ENCODE measurements around the gene TMEM178A.

Gene TMEM178A

DNA sequence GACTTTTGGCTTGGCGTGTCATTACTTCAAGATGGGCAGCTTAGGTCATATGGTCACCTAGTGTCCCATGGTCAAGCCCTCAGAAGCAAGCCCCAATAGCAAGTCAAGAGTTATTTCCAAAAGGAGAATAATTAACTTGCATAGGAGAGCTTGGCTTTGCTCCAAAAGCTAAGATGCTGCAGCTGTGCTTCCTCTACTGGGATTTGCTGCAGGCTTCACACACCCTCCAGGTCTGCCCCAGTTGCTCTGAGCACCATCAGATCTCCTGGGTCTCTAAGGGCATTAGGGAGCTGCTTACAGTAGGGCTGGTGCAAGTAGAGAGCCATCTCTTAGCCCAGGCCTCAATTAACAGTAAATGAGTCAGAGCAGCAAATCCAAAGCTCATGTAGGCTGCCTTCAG lies 66.8 kb downstream of the TMEM178A start:
- Histone ChIP-seq H3K36me3 (ENCODE audit: control insufficient read depth in 5 of 5, insufficient read depth in 5 of 5, low read length in 5 of 5) (peaks cover 9 to 26% (median 20%) of the 10 kb centered on the region in 5 donors), H3K9me3 (ENCODE audit: control insufficient read depth in 5 of 5, low read length in 5 of 5) (no peaks in the 10 kb centered on the region), H3K4me1 (ENCODE audit: control insufficient read depth in 5 of 5, insufficient read depth in 5 of 5, low read length in 5 of 5) (peaks cover 0 to 4% (median 0%) of the 10 kb centered on the region in 5 donors), H3K4me3 (ENCODE audit: low read depth in 1 of 5, low read length in 5 of 5) (no peak overlapping the region), H3K27ac (ENCODE audit: low read depth, low read length) (no peak overlapping the region), H3K27me3 (ENCODE audit: control insufficient read depth in 5 of 5, insufficient read depth in 4 of 5, low read length in 5 of 5) (no peaks in the 10 kb centered on the region), H3K9ac (ENCODE audit: low read length in 5 of 5) (no peak overlapping the region)

DNA sequence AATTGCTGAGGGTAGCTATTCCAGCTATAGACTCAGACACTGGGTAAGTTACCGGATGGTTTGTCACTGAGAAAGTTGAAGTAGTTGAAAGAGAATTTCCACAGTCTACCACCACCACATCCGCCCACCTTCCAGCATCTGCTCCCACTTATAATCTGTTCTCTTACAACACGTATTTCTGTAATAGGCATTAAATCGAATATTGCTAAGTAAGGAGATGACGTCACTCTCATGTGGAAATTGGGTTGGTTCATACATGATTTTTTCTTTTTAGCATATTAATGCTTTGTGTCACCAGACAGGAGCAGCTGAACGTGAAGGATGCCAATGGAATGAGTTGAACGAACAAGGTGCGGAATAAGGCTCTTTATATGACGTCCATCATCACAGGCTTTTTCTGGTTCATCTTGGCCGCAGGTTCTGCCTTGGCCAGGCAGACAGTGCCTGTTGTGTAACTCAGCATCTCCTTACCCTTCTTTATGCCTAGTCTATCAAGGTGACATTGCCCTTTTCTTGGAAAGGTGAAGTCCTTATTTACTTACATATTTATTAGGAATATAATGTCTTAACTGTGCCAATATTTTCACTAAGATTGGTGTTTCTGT lies 67.5 kb downstream of the TMEM178A start:
- H3K4me3 ChIP-seq (ENCODE audit: low read depth in 1 of 5, low read length in 5 of 5) = no peak overlapping the region
- H3K36me3 ChIP-seq (ENCODE audit: control insufficient read depth in 5 of 5, insufficient read depth in 5 of 5, low read length in 5 of 5) = peaks cover 9 to 33% (median 21%) of the 10 kb centered on the region in 5 donors

DNA sequence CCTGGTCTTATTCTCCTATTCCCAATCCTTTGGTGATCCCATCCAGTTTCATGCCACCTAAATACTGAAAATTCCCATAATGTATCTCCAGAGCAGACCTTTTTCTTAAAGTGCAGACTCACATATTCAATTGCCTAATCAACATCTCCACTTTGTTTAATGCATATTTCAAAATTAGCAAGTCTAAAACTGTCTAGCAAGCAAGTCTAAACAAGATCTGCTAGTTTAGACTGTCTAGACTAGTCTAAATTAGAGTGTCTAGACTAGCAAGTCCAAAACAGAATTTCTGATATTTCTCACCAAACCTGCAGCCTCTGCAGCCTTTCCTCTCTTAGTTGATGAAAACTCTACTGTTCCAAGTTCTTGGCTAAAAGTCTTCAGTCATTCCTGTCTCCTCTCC lies 68.7 kb downstream of the TMEM178A start:
- no peak overlapping the region for H3K9ac ChIP-seq (ENCODE audit: low read length in 5 of 5)
- H3K27ac ChIP-seq (ENCODE audit: low read depth, low read length) = no peak overlapping the region
- no peak overlapping the region for H3K4me3 ChIP-seq (ENCODE audit: low read depth in 1 of 5, low read length in 5 of 5)
- no peaks in the 10 kb centered on the region for H3K27me3 ChIP-seq (ENCODE audit: control insufficient read depth in 5 of 5, insufficient read depth in 4 of 5, low read length in 5 of 5)
- no peaks in the 10 kb centered on the region for H3K9me3 ChIP-seq (ENCODE audit: control insufficient read depth in 5 of 5, low read length in 5 of 5)
- peaks cover 16 to 42% (median 30%) of the 10 kb centered on the region in 5 donors for H3K36me3 ChIP-seq (ENCODE audit: control insufficient read depth in 5 of 5, insufficient read depth in 5 of 5, low read length in 5 of 5)
- H3K4me1 ChIP-seq (ENCODE audit: control insufficient read depth in 5 of 5, insufficient read depth in 5 of 5, low read length in 5 of 5) = peaks cover 0 to 4% (median 0%) of the 10 kb centered on the region in 5 donors

More for the DNA sequence above, 67.5 kb downstream of the TMEM178A start:
- Histone ChIP-seq H3K27me3 (ENCODE audit: control insufficient read depth in 5 of 5, insufficient read depth in 4 of 5, low read length in 5 of 5) (no peaks in the 10 kb centered on the region), H3K27ac (ENCODE audit: low read depth, low read length) (no peak overlapping the region), H3K4me1 (ENCODE audit: control insufficient read depth in 5 of 5, insufficient read depth in 5 of 5, low read length in 5 of 5) (peaks cover 0 to 4% (median 0%) of the 10 kb centered on the region in 5 donors), H3K9ac (ENCODE audit: low read length in 5 of 5) (no peak overlapping the region), H3K9me3 (ENCODE audit: control insufficient read depth in 5 of 5, low read length in 5 of 5) (no peaks in the 10 kb centered on the region)

DNA sequence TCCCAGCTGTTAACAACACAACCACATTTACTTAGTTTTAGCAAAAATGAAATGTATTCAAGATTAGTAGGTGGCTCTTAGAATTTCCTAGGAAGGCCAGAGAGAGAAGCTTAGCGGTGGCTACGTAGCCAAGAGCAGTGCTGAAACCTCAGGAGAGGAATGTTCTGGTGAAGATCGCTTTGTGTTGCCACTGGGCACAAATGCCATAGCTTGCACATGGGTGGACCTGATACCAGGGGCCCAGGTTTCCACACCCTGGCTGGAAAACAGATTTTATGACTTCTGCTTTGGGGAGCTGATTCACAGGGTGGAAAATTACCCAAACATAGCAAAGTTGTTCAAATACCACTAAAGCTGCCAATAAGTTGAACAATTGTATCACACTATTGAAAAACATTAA lies 69.9 kb downstream of the TMEM178A start:
- no peak overlapping the region for H3K4me3 ChIP-seq (ENCODE audit: low read depth in 1 of 5, low read length in 5 of 5)
- peaks cover 26 to 50% (median 35%) of the 10 kb centered on the region in 5 donors for H3K36me3 ChIP-seq (ENCODE audit: control insufficient read depth in 5 of 5, insufficient read depth in 5 of 5, low read length in 5 of 5)
- no peaks in the 10 kb centered on the region for H3K27me3 ChIP-seq (ENCODE audit: control insufficient read depth in 5 of 5, insufficient read depth in 4 of 5, low read length in 5 of 5)
- H3K9ac ChIP-seq (ENCODE audit: low read length in 5 of 5) = no peak overlapping the region
- no peak overlapping the region for H3K27ac ChIP-seq (ENCODE audit: low read depth, low read length)
- H3K9me3 ChIP-seq (ENCODE audit: control insufficient read depth in 5 of 5, low read length in 5 of 5) = no peaks in the 10 kb centered on the region
- H3K4me1 ChIP-seq (ENCODE audit: control insufficient read depth in 5 of 5, insufficient read depth in 5 of 5, low read length in 5 of 5) = peaks cover 0 to 4% (median 0%) of the 10 kb centered on the region in 5 donors

DNA sequence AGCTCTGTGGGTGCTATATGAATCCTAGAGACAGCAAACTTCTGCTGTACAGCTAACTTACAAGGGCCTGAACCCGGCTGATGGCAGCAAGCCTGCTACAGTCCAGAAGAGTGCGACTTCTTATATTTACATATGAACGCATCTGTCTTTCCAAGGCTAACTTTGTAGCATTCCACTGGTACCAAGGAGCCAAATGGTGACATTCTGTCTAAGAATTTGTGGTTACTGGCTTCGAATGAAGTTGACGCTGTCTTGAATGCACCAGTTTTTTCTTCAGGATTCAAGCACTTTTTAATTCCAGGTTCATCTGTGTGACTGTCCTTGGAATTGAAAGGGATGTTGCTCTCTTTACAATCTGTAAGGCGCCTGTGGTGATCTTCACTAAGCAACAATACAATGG lies 70.9 kb downstream of the TMEM178A start:
- Histone ChIP-seq H3K27ac (ENCODE audit: low read depth, low read length) (no peak overlapping the region), H3K4me3 (ENCODE audit: low read depth in 1 of 5, low read length in 5 of 5) (no peak overlapping the region), H3K9me3 (ENCODE audit: control insufficient read depth in 5 of 5, low read length in 5 of 5) (no peaks in the 10 kb centered on the region), H3K9ac (ENCODE audit: low read length in 5 of 5) (no peak overlapping the region), H3K27me3 (ENCODE audit: control insufficient read depth in 5 of 5, insufficient read depth in 4 of 5, low read length in 5 of 5) (no peaks in the 10 kb centered on the region), H3K36me3 (ENCODE audit: control insufficient read depth in 5 of 5, insufficient read depth in 5 of 5, low read length in 5 of 5) (peaks cover 34 to 55% (median 43%) of the 10 kb centered on the region in 5 donors), H3K4me1 (ENCODE audit: control insufficient read depth in 5 of 5, insufficient read depth in 5 of 5, low read length in 5 of 5) (peaks cover 0 to 4% (median 0%) of the 10 kb centered on the region in 5 donors)

DNA sequence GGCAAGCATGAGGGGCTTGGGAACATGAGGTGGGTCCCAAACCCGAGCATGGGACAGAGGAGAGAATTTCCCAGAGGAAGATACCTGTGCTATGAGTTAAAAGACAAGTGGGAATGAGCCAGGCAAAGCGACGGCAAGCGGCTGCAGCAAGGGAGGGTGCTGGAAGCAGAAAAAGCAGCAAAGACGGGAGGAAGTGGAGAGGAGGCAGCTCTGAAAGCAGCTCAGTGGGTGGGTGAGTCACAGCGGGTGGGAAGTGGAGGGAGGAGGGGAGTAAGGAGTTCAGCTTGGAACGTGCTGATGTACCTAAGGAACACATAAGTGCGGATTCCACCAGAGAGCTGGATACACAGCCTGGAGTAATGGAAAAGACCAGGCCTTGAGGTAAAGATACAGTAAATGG lies 71.9 kb downstream of the TMEM178A start:
- Histone ChIP-seq H3K9me3 (ENCODE audit: control insufficient read depth in 5 of 5, low read length in 5 of 5) (no peaks in the 10 kb centered on the region), H3K36me3 (ENCODE audit: control insufficient read depth in 5 of 5, insufficient read depth in 5 of 5, low read length in 5 of 5) (peaks cover 44 to 64% (median 51%) of the 10 kb centered on the region in 5 donors), H3K27ac (ENCODE audit: low read depth, low read length) (no peak overlapping the region), H3K4me3 (ENCODE audit: low read depth in 1 of 5, low read length in 5 of 5) (no peak overlapping the region), H3K9ac (ENCODE audit: low read length in 5 of 5) (no peak overlapping the region), H3K27me3 (ENCODE audit: control insufficient read depth in 5 of 5, insufficient read depth in 4 of 5, low read length in 5 of 5) (no peaks in the 10 kb centered on the region), H3K4me1 (ENCODE audit: control insufficient read depth in 5 of 5, insufficient read depth in 5 of 5, low read length in 5 of 5) (peaks cover 0 to 3% (median 0%) of the 10 kb centered on the region in 5 donors)

DNA sequence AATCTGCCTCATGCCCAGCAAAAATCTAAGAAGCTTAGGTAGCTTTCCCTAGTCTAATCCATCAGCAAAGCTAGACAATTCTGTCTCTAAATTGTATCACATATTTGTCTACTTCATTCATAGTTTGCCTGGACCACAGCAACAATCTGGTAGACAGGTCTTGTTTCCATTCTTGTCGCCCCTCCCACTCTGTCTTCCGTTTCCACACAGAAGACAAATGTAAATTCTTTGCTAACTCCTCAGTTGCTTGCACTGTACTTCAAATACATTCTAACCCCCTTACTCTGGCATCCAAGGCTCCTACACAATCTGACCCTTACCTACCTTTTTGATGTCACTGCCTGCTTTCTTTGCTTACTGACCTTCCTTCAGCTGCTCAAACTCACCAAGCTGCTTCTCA lies 73.2 kb downstream of the TMEM178A start:
- Histone ChIP-seq H3K27ac (ENCODE audit: low read depth, low read length) (no peak overlapping the region), H3K4me3 (ENCODE audit: low read depth in 1 of 5, low read length in 5 of 5) (no peak overlapping the region), H3K27me3 (ENCODE audit: control insufficient read depth in 5 of 5, insufficient read depth in 4 of 5, low read length in 5 of 5) (no peaks in the 10 kb centered on the region), H3K4me1 (ENCODE audit: control insufficient read depth in 5 of 5, insufficient read depth in 5 of 5, low read length in 5 of 5) (peaks cover 0 to 3% (median 0%) of the 10 kb centered on the region in 5 donors), H3K9ac (ENCODE audit: low read length in 5 of 5) (no peak overlapping the region), H3K36me3 (ENCODE audit: control insufficient read depth in 5 of 5, insufficient read depth in 5 of 5, low read length in 5 of 5) (peaks cover 52 to 73% (median 59%) of the 10 kb centered on the region in 5 donors), H3K9me3 (ENCODE audit: control insufficient read depth in 5 of 5, low read length in 5 of 5) (no peaks in the 10 kb centered on the region)

DNA sequence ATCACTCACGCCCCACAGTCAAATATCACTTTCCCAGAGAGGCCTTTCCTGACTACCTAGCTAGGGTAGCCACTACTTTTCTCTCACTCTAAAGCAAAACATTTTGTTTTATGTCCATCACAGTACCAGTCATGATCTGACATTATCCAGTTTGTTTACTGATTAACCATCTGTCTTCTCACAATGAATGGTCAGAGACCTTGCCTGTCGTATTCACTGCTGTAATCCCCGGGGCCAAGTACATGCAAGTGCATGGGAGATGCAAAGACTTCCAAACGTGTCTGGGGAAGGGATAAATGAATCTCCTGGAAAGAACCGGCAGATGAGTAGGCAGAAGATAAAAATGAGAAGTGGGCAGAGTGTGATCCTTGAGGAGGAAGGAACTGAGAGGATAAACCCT lies 73.7 kb downstream of the TMEM178A start:
- peaks cover 52 to 73% (median 59%) of the 10 kb centered on the region in 5 donors for H3K36me3 ChIP-seq (ENCODE audit: control insufficient read depth in 5 of 5, insufficient read depth in 5 of 5, low read length in 5 of 5)
- H3K9ac ChIP-seq (ENCODE audit: low read length in 5 of 5) = no peak overlapping the region
- no peak overlapping the region for H3K27ac ChIP-seq (ENCODE audit: low read depth, low read length)
- H3K4me3 ChIP-seq (ENCODE audit: low read depth in 1 of 5, low read length in 5 of 5) = no peak overlapping the region
- H3K4me1 ChIP-seq (ENCODE audit: control insufficient read depth in 5 of 5, insufficient read depth in 5 of 5, low read length in 5 of 5) = peaks cover 0 to 3% (median 0%) of the 10 kb centered on the region in 5 donors
- no peaks in the 10 kb centered on the region for H3K27me3 ChIP-seq (ENCODE audit: control insufficient read depth in 5 of 5, insufficient read depth in 4 of 5, low read length in 5 of 5)
- no peaks in the 10 kb centered on the region for H3K9me3 ChIP-seq (ENCODE audit: control insufficient read depth in 5 of 5, low read length in 5 of 5)

DNA sequence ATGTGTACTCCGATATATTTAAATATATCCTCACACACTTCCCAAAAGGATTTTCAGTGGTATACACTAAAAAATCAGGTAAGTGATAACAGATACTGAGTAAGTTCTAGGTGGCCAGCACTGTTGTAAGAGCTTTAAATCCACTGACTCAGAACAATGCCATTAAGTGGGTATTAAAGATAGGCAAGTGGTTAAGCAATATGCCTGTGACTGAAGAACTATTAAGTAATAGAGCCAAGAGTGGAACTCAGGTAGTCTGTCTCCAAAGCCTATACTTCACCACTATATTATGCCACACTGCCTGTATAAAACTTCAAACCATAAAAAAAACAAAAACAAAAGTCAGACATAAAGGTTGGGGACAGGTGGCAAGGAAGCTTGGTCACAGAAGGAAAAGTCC lies 76.2 kb downstream of the TMEM178A start:
- no peaks in the 10 kb centered on the region for H3K27me3 ChIP-seq (ENCODE audit: control insufficient read depth in 5 of 5, insufficient read depth in 4 of 5, low read length in 5 of 5)
- peaks cover 0 to 3% (median 0%) of the 10 kb centered on the region in 5 donors for H3K4me1 ChIP-seq (ENCODE audit: control insufficient read depth in 5 of 5, insufficient read depth in 5 of 5, low read length in 5 of 5)
- no peak overlapping the region for H3K9ac ChIP-seq (ENCODE audit: low read length in 5 of 5)
- H3K27ac ChIP-seq (ENCODE audit: low read depth, low read length) = no peak overlapping the region
- H3K9me3 ChIP-seq (ENCODE audit: control insufficient read depth in 5 of 5, low read length in 5 of 5) = no peaks in the 10 kb centered on the region
- no peak overlapping the region for H3K4me3 ChIP-seq (ENCODE audit: low read depth in 1 of 5, low read length in 5 of 5)
- peaks cover 44 to 58% (median 49%) of the 10 kb centered on the region in 5 donors for H3K36me3 ChIP-seq (ENCODE audit: control insufficient read depth in 5 of 5, insufficient read depth in 5 of 5, low read length in 5 of 5)

DNA sequence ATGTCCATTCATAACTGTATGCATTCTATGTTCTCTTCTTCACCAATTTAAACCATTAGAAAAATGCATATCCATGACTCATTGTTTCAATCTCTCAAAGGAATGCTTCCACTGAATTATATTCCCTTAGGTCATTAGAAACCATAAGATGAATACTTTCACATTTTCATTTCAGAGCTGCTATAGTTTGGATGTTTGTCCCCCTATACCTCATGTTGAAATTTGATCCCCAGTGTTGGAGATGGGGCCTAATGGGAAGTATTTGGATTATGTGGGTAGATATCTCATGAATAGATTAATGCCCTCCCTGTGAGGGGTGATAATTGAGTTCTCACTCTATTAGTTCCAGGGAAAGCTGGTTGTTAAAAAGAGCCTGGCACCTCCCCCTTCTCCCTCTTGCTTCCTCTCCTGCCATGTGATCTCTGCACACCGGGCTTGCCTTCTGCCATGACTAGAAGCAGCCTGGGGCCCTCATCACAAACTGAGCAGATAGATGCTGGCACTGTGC lies 77.6 kb downstream of the TMEM178A start:
- no peak overlapping the region for H3K9ac ChIP-seq (ENCODE audit: low read length in 5 of 5)
- H3K4me3 ChIP-seq (ENCODE audit: low read depth in 1 of 5, low read length in 5 of 5) = no peak overlapping the region
- H3K36me3 ChIP-seq (ENCODE audit: control insufficient read depth in 5 of 5, insufficient read depth in 5 of 5, low read length in 5 of 5) = peaks cover 40 to 48% (median 43%) of the 10 kb centered on the region in 5 donors
- H3K4me1 ChIP-seq (ENCODE audit: control insufficient read depth in 5 of 5, insufficient read depth in 5 of 5, low read length in 5 of 5) = peaks cover 0 to 3% (median 0%) of the 10 kb centered on the region in 5 donors
- no peak overlapping the region for H3K27ac ChIP-seq (ENCODE audit: low read depth, low read length)
- H3K9me3 ChIP-seq (ENCODE audit: control insufficient read depth in 5 of 5, low read length in 5 of 5) = no peaks in the 10 kb centered on the region
- H3K27me3 ChIP-seq (ENCODE audit: control insufficient read depth in 5 of 5, insufficient read depth in 4 of 5, low read length in 5 of 5) = no peaks in the 10 kb centered on the region
